ENCODE data around the gene TMEM220. TPM values are rescaled to one million over a fixed set of nuclear protein-coding genes. Genes with fewer than 3 reads are reported as not detected.

TMEM220 gene
- total and polyA plus RNA-seq, 2 experiments from 2014 or later, result 3.1 to 7.8 TPM

DNA sequence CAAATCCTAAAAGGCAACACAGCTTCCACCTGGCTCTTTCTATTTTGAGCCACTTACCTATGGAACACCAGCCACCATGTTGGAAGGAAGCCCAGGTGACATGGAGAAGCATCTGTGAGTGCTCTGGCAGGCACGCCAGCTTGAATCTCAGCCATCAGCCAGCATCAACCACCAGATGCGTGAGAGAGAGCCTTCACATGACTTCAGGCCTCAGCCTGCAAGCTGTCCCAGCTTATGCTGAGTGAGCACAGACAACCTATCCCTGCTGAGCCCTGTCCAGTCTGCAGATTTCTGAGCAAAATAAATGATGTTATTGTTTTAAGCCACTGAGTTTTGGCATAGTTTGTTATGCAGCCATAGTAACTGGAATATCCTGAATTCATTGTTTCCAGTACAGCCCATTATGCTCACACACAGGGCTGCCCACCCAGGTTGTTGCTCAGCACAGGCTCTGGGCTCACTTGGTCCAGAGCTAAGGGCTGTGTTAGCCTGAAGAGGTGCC, 39.0 kb upstream of the TMEM220 start:
- no peak for DNase-seq (ENCODE audit: low spot score)

More for the DNA sequence above, 39.0 kb upstream of the TMEM220 start:
- Mint-ChIP-seq H3K27ac (no peak overlapping the region), H3K9me3 (peaks cover 5% of the 10 kb centered on the region; the same call in 2 of the 3 replicates), H3K27me3 (ENCODE audit: insufficient read depth, low read depth, poor library complexity) (peaks cover 4% of the 10 kb centered on the region), H3K4me3 (no peak overlapping the region), H3K4me1 (peaks cover 4% of the 10 kb centered on the region), H3K36me3 (ENCODE audit: low read depth) (peaks cover 2% of the 10 kb centered on the region; the same call in 2 of the 3 replicates)
- H3K4me2 ChIP-seq, result no peak overlapping the region
- H2AFZ ChIP-seq, result no peak overlapping the region
- H4K20me1 ChIP-seq (replicated peaks; ENCODE audit: insufficient read depth), result no peaks in the 10 kb centered on the region
- TF ChIP-seq, protein P1, sequence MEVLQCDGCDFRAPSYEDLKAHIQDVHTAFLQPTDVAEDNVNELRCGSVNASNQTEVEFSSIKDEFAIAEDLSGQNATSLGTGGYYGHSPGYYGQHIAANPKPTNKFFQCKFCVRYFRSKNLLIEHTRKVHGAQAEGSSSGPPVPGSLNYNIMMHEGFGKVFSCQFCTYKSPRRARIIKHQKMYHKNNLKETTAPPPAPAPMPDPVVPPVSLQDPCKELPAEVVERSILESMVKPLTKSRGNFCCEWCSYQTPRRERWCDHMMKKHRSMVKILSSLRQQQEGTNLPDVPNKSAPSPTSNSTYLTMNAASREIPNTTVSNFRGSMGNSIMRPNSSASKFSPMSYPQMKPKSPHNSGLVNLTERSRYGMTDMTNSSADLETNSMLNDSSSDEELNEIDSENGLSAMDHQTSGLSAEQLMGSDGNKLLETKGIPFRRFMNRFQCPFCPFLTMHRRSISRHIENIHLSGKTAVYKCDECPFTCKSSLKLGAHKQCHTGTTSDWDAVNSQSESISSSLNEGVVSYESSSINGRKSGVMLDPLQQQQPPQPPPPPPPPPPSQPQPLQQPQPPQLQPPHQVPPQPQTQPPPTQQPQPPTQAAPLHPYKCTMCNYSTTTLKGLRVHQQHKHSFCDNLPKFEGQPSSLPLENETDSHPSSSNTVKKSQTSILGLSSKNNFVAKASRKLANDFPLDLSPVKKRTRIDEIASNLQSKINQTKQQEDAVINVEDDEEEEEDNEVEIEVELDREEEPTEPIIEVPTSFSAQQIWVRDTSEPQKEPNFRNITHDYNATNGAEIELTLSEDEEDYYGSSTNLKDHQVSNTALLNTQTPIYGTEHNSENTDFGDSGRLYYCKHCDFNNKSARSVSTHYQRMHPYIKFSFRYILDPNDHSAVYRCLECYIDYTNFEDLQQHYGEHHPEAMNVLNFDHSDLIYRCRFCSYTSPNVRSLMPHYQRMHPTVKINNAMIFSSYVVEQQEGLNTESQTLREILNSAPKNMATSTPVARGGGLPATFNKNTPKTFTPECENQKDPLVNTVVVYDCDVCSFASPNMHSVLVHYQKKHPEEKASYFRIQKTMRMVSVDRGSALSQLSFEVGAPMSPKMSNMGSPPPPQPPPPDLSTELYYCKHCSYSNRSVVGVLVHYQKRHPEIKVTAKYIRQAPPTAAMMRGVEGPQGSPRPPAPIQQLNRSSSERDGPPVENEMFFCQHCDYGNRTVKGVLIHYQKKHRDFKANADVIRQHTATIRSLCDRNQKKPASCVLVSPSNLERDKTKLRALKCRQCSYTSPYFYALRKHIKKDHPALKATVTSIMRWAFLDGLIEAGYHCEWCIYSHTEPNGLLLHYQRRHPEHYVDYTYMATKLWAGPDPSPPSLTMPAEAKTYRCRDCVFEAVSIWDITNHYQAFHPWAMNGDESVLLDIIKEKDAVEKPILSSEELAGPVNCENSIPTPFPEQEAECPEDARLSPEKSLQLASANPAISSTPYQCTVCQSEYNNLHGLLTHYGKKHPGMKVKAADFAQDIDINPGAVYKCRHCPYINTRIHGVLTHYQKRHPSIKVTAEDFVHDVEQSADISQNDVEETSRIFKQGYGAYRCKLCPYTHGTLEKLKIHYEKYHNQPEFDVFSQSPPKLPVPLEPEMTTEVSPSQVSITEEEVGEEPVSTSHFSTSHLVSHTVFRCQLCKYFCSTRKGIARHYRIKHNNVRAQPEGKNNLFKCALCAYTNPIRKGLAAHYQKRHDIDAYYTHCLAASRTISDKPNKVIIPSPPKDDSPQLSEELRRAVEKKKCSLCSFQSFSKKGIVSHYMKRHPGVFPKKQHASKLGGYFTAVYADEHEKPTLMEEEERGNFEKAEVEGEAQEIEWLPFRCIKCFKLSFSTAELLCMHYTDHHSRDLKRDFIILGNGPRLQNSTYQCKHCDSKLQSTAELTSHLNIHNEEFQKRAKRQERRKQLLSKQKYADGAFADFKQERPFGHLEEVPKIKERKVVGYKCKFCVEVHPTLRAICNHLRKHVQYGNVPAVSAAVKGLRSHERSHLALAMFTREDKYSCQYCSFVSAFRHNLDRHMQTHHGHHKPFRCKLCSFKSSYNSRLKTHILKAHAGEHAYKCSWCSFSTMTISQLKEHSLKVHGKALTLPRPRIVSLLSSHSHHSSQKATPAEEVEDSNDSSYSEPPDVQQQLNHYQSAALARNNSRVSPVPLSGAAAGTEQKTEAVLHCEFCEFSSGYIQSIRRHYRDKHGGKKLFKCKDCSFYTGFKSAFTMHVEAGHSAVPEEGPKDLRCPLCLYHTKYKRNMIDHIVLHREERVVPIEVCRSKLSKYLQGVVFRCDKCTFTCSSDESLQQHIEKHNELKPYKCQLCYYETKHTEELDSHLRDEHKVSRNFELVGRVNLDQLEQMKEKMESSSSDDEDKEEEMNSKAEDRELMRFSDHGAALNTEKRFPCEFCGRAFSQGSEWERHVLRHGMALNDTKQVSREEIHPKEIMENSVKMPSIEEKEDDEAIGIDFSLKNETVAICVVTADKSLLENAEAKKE (CRISPR knock-in tag; IDR thresholded peaks at IDR 0.05), result no peak
- TF ChIP-seq, protein P2, sequence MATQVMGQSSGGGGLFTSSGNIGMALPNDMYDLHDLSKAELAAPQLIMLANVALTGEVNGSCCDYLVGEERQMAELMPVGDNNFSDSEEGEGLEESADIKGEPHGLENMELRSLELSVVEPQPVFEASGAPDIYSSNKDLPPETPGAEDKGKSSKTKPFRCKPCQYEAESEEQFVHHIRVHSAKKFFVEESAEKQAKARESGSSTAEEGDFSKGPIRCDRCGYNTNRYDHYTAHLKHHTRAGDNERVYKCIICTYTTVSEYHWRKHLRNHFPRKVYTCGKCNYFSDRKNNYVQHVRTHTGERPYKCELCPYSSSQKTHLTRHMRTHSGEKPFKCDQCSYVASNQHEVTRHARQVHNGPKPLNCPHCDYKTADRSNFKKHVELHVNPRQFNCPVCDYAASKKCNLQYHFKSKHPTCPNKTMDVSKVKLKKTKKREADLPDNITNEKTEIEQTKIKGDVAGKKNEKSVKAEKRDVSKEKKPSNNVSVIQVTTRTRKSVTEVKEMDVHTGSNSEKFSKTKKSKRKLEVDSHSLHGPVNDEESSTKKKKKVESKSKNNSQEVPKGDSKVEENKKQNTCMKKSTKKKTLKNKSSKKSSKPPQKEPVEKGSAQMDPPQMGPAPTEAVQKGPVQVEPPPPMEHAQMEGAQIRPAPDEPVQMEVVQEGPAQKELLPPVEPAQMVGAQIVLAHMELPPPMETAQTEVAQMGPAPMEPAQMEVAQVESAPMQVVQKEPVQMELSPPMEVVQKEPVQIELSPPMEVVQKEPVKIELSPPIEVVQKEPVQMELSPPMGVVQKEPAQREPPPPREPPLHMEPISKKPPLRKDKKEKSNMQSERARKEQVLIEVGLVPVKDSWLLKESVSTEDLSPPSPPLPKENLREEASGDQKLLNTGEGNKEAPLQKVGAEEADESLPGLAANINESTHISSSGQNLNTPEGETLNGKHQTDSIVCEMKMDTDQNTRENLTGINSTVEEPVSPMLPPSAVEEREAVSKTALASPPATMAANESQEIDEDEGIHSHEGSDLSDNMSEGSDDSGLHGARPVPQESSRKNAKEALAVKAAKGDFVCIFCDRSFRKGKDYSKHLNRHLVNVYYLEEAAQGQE (IDR thresholded peaks at IDR 0.05; ENCODE audit: unreplicated experiment), result no peak
- TF ChIP-seq POLR2AphosphoS5 (IDR thresholded peaks at IDR 0.05; ENCODE audit: low read depth) (no peak), EZH2phosphoT487 (IDR thresholded peaks at IDR 0.05; ENCODE audit: unreplicated experiment) (no peak), JUNB (IDR thresholded peaks at IDR 0.05; ENCODE audit: unreplicated experiment) (no peak), NANOG (IDR thresholded peaks at IDR 0.05; ENCODE audit: borderline replicate concordance) (no peak), EZH2 (IDR thresholded peaks at IDR 0.05; ENCODE audit: low read depth, unreplicated experiment) (no peak), STAT1 (IDR thresholded peaks at IDR 0.05; ENCODE audit: unreplicated experiment) (no peak), CREB1 (CRISPR knock-in tag; IDR thresholded peaks at IDR 0.05; ENCODE audit: low read depth) (no peak), ZNF114 (CRISPR knock-in tag; IDR thresholded peaks at IDR 0.05) (no peak), ZNF331 (CRISPR knock-in tag; IDR thresholded peaks at IDR 0.05; ENCODE audit: low read depth) (no peak)
- TF ChIP-seq, protein P3, sequence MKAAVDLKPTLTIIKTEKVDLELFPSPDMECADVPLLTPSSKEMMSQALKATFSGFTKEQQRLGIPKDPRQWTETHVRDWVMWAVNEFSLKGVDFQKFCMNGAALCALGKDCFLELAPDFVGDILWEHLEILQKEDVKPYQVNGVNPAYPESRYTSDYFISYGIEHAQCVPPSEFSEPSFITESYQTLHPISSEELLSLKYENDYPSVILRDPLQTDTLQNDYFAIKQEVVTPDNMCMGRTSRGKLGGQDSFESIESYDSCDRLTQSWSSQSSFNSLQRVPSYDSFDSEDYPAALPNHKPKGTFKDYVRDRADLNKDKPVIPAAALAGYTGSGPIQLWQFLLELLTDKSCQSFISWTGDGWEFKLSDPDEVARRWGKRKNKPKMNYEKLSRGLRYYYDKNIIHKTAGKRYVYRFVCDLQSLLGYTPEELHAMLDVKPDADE (IDR thresholded peaks at IDR 0.05), result no peak
- TF ChIP-seq, protein P4, sequence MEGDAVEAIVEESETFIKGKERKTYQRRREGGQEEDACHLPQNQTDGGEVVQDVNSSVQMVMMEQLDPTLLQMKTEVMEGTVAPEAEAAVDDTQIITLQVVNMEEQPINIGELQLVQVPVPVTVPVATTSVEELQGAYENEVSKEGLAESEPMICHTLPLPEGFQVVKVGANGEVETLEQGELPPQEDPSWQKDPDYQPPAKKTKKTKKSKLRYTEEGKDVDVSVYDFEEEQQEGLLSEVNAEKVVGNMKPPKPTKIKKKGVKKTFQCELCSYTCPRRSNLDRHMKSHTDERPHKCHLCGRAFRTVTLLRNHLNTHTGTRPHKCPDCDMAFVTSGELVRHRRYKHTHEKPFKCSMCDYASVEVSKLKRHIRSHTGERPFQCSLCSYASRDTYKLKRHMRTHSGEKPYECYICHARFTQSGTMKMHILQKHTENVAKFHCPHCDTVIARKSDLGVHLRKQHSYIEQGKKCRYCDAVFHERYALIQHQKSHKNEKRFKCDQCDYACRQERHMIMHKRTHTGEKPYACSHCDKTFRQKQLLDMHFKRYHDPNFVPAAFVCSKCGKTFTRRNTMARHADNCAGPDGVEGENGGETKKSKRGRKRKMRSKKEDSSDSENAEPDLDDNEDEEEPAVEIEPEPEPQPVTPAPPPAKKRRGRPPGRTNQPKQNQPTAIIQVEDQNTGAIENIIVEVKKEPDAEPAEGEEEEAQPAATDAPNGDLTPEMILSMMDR (conservative IDR thresholded peaks at IDR 0.05; ENCODE audit: low read depth in 2 of 2), result no peak
- no peak for ATAC-seq
- H3K79me2 ChIP-seq (replicated peaks; ENCODE audit: insufficient read depth), result no peaks in the 10 kb centered on the region
- H3K4me3 ChIP-seq, result no peak overlapping the region
- H3K9me2 ChIP-seq (ENCODE audit: insufficient read depth), result no peaks in the 10 kb centered on the region
- no peaks in the 10 kb centered on the region for H3K27me3 ChIP-seq (ENCODE audit: insufficient read depth)
- no peak overlapping the region for H3K27ac ChIP-seq (ENCODE audit: low read depth)
- no peaks in the 10 kb centered on the region for H3K36me3 ChIP-seq (ENCODE audit: insufficient read depth)
- H3K4me1 ChIP-seq (ENCODE audit: insufficient read depth), result no peaks in the 10 kb centered on the region
- no peaks in the 10 kb centered on the region for H3F3A ChIP-seq (replicated peaks; ENCODE audit: low read depth)

Data from GM23338 (cell line).